ENCODE data around the gene SLC25A41.

SLC25A41 gene

GRCh38 chr19:6425732-6426620, 7.6 kb downstream of the SLC25A41 start:
- no peak for DNase-seq

- peak; percentile 100 for DNase-seq
These were observed 8.4 kb downstream of the SLC25A41 start for GRCh38 chr19:6424939-6425731.

DNA sequence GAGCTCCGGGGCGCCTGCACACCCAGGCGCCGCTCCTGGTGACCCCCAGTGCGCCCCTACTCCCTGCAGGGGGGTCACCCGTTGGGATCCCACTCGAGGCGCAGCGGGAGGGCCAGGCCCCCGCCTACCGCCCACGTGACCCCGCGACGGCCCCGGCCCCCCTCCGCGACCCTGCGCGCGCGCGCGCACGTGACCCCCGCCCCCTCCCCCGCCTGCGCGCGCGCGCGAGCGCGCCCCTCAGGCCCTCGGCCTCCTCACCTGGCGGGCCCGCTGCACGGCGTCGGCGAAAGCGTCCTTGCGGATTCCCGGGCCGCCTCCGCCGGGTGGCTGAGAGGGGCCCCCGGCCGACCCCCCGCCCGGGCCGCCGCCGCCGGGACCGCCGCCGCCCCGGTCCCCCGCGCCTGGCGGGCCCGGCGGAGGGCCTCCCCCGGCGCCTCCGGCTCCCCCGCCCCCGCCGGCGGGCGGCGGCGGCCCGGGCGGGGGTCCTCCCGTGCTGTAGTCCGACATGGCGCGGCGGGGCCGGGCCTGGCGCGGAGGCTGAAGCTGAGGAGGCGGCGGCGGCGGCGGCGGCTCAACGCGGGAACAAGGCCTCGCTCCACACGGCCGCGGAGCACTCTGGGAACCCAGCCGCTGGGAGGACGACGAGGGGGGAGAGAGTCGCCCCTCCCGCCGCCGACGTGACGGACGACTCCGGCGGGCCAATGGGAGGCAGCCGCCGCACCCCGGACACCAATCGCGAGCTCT, 9.2 kb downstream of the SLC25A41 start, which contains the start of gene KHSRP:
TSS of gene KHSRP (minus strand) at position 617 of the 744 bp plus-strand sequence. CDS start at position 507, 110 bp downstream.
- DNase-seq, result no peak

DNA sequence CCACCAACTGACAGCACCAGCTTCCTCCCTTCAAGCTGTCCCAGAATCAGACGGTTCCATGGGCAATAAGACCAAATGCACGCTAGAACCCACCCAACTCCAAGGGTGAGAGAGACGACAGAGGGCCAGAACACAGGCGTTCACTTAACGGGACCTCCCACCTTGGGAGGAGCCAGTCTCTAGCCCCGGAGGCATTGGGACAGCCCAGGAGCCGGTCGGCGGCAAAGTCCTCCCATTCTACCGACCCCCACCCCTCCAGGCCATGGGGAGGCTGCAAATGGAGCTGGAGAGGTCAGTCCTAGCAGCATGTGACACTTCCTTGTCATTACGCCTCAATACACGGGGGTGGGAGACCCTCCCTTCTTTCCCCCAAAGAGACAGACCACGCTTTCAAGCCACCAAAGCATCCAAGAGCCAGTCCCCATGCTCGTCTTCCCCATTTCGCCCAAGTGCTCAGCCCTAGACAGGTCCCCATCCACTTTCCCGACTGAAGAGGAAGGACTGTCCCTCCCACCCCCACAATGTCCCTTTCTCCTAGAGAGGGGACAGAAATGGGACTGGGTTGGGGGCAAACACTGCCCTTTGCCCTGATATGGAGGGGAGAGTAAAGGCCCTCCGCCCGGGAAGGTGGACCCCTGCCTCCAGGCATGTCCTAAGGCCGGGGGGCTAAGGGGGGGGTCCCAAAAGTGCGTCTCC, 9.9 kb downstream of the SLC25A41 start:
- DNase-seq, result no peak

DNA sequence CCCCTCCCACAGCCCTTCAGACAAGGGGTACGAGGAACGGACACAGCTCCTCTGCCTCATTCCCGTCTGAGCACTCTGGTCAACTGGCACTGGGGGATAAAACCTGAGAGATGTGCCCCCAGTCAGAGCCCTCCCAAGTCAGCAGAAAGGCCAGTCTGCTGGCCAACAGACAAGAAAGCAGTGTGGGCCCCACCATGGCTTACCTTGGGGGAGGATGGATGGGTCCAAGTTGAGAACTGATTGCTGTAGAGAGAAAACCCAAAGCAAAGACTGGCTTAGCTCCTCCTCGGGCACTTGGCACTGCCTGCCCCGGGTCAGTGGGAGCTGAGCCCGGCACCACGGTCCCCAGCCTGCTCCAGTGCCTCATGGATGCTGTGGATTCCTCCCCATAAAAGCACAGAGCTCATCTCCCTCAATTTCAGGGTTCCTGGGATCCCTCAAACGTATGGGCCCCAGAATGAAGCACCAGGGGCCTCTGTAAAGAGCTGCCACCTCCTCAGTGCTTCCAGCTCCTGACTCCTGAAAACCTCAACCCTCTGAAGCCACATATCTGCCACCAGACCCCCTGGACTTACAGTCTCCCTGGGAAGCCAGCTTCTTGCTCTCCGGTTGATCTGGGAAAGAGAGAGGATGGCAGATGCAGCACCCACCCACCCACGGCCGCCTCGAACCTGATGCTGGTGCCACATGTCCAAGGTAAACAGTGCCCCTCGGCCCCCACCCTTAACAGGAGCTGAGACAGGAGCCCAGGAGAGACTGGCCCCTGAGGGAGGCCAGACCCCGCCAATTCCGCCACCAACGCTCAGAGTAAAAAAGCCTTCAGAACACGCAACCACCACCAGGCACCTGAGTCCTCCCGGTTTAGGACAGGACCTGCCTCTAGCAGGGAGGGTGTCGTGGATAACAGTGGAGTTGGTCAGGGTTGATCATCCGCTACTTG, 12.2 kb downstream of the SLC25A41 start:
- no peak for DNase-seq

GRCh38 chr19:6418562-6418932, 15.0 kb downstream of the SLC25A41 start:
- DNase-seq, result no peak

DNA sequence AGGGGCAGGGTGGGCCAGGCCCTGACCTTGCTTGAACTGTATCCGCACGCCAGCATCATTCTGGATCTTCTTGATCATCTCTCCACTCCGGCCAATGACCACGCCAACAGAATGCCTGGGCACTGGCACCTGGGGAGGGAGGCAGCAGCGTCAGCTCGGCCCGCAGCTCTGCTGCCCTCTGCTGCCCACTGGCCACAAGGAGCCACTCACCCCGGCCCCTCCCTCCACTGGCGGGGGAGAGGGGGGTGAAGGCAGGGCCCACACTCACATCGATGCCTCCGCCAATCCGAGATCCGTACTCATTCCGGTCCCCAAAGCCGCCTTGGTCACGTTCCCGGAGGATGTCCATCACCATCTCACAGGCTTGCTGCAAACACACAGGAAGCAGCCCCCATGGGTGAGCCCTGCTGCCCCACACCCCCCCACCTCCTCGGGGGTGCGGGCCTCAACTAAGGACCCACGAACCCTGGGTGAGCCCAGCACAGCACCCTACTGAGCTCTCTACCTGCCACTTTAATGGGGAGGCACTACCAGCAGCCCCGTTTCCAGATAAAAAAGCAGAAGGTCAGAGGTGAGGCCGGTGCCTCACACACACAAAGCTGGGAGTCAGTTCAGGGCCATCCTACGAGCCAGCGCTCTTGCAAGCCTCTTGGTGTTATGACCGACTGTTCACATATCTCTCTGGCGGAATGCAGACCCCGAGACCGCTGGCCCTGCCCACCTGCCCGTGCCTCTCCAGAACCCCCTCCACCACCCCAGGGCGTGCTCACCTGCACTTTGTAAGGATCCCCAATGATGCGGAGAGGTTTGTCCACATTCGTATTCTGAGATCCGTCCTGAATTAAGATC, 15.6 kb downstream of the SLC25A41 start:
- no peak for DNase-seq

DNA sequence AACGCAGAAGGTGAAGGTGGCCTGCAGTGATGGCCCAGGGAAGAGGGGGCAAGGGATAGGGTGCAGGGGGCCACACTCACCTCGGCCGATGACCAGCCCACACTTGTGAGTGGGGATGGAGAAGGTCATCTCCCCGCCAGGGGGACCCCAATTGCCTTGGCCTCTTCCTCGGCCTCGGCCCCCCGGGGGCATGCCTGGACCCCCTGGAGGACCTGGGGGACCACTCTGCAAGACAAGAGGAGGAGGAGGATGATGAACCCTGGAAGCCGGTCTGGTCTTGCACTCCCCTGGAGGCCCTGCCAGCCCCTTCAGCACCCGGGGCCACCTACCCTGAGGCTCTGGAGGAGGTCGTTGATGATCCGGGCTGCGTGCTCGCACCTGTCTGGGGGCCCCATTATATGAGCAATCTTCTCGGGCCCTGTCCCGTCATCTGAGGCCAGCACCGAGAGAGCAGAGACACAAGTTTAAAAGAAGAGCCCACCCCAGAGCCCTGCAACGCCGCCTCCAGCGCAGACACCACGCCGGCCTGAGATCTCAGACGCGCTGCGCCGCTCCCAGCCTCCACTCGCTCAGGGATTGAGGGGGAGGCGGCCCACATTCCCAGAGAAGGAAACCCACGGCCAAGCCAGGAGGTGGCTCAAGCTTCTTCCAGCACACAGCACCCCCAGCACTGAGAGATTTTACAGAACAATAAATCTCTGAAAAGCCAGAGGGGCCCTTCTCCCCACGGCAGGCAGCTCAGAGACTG, 16.7 kb downstream of the SLC25A41 start:
- DNase-seq, result no peak

DNA sequence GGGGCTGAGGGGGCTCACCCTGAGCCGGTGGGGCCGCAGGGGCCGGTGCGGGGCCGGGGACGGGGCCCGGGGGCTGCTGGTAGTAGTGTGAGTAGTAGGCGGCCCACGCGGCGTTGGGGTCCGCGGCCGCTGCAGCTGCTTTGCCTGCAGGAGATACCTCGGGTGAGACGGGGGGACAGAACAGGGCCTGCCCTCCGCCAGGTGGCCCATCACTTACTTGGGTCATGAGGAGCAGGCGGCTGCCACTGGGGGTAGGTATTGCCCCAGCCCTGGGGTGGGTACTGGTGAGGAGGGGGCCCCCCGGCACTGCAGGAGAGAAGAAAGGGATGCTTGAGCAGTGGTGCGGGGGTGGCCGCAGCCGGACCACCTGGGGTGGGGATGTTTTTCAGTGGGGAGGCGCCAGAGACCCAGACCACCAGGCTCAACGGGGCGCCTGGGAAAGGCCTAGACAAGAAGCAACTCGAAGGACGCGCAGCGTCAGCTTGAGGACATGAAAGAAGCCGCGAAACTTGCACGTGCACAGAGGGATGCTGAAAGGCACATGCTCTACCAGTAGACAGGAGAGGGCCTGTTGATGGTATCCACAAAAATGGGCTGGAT, 17.9 kb downstream of the SLC25A41 start:
- DNase-seq, result no peak

GRCh38 chr19:6414793-6415590, 18.6 kb downstream of the SLC25A41 start:
- no peak for DNase-seq

GRCh38 chr19:6413721-6414643, 19.6 kb downstream of the SLC25A41 start:
- DNase-seq, result no peak

DNA sequence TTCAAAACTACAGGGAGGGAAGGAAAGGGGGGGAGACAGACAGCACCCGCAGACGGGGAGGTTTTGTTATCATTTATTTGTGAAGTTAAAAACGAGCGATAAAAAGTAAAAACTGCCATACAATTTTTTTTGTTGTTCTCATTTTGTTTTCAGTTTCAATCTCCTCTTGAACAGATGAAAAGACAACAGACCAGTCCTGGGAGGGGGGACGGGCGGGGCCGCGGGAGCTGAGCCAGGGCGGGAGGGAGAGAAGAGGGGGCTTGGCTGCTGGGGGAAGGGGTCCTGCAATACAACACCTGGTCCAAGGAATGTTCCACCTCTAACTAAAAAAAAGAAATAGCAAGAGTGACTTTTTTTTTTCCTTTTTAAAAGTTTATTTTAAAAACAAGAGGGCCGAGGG, 20.3 kb downstream of the SLC25A41 start:
- DNase-seq, result no peak

DNA sequence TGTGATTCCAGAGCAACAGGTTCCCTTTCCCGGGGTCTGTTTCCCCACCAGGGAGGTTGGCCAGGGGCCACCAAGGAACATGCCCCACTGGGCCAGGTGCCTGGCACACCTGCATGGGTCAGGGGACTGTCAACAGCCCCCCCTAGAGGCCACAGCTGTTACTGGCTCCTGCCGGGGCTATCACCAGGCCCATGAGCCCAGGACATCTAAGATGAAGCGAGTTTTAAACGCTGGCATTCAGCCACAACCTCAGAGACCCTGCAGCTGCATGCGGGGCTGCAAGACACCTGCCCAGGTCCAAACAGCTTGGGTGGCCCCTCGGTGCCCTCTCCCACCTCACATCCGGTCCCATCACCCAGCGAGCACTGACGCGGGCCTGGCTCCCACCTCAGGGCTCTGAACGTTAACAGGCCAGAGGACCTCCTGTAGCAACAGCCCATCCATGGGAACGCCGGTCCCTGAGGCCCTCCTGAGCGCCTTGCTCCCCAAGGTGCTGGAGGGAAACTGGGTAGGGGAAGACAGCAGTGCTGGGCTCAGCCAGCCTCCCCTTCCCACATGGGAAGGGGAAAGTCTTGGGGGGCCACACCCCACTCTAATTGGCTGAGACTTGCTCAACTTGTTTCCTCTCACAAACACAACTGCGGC, 21.0 kb downstream of the SLC25A41 start:
- no peak for DNase-seq

- no peak for DNase-seq
These were observed 21.5 kb downstream of the SLC25A41 start for GRCh38 chr19:6412061-6412446.

GRCh38 chr19:6409346-6409745, 24.2 kb downstream of the SLC25A41 start:
- DNase-seq, result no peak

DNA sequence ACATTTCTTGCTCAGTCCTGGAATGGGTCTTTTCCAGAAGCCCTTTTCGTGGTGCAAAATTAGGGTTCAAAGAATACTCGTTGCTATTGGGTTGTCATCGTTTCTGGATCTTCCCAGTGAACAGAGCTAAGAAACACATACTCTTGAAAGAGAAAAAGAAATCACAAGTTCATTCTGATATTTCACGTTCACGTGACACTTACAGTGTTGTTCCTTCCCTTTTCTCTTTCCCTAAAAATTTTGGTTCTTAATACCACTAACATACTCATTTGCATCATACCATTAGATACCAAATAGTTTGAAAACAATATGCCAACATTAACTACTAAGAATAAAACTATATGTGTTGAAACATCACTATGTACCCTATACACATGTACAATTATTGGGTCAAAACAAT, 27.2 kb downstream of the SLC25A41 start:
- no peak for DNase-seq
